Heart left ventricle (tissue), 13 donors: ENCODE measurements around the gene CRYZL1.

ENCODE experiments used
- CTCF ChIP-seq, 12 donors: fragments of 200-600 bp; sonication (generic) in 4 of 12; IDR thresholded peaks; one replicate each; pipeline versions ENCODE4 v1.5.0 to v1.8.0; 2018 to 2022; ENCODE audit warnings: antibody characterized with exemption in 12 of 12, mild to moderate bottlenecking in 5 of 12
- POLR2A ChIP-seq, 2 donors: fragments of 450-650 bp; IDR thresholded peaks; one replicate each; pipeline ENCODE4 v1.6.1; 2017; ENCODE audit warnings: antibody characterized with exemption in 2 of 2, mild to moderate bottlenecking in 2 of 2, moderate library complexity in 2 of 2
- donor health status: ischemic (EF 13 %, LVEDD 7.1; RV severe dilation, severe dysfunction).
- donor health status: DM: no; HTN: yes; CAD: no.
- donor health status: DM: no; HTN: no; CAD: no.
- donor health status: ischemic (EF 25% LVEDD 6.9; RV normal size, moderate dysfunction).
- donor health status: ischemic (EF 25% LVEDD 5.7; RV mildly dilated, moderate dysfunction).
- donor health status: ischemic (EF 35%, LVEDD 5.7; RV mildly dilated, moderate dysfunction).
- donor health status: nonischemic (EF 11% LVEDD 7.7; RV severe dilation, severe dysfunction).
- donor health status: DM: yes; HTN: yes; CAD: no.
- donor health status: PGD.
- donor health status: ischemic (EF 29% LVEDD 5.4; RV normal size, mild dysfunction).
- donor health status: nonischemic (EF 23%, LVEDD 6.1; RV moderate dilation, normal function).

GRCh38 chr21:33662046-33662445, 20.5 kb upstream of the CRYZL1 start:
- TF ChIP-seq POLR2A (IDR thresholded peaks at IDR 0.05) = no peak
- TF ChIP-seq CTCF (IDR thresholded peaks at IDR 0.05) = no peak
